NCI-H460 (cell line): ENCODE results near the gene KIAA0040. TPM values are rescaled to one million over a fixed set of nuclear protein-coding genes. Genes with fewer than 3 reads are reported as not detected.

Experiments used
- DNase-seq: peaks from one replicate; pipeline ENCODE4 v3.0.0-alpha.2; 2016; ENCODE audit warnings: low read depth; ENCODE audit errors: extremely low read depth
- polyA plus RNA-seq: library from polyadenylated mRNA; depleted of rRNA; stranded (reverse); fragments of >200 nt; gene quantifications from 2 replicates; pipeline ENCODE4 v1.2.3, GENCODE V29; 2014; cell fraction: nucleus; rRNA removed
- total RNA-seq: library from RNA; depleted of rRNA; stranded (reverse); fragments of >200 nt; shearing (Covaris generic); gene quantifications from 2 replicates; pipeline ENCODE4 v1.2.3, GENCODE V29; 2014; rRNA removed

KIAA0040 gene
- 4.2 and 5.0 TPM in 2 replicates for total RNA-seq
- 3.1 and 8.5 TPM in 2 replicates for polyA plus RNA-seq

DNA sequence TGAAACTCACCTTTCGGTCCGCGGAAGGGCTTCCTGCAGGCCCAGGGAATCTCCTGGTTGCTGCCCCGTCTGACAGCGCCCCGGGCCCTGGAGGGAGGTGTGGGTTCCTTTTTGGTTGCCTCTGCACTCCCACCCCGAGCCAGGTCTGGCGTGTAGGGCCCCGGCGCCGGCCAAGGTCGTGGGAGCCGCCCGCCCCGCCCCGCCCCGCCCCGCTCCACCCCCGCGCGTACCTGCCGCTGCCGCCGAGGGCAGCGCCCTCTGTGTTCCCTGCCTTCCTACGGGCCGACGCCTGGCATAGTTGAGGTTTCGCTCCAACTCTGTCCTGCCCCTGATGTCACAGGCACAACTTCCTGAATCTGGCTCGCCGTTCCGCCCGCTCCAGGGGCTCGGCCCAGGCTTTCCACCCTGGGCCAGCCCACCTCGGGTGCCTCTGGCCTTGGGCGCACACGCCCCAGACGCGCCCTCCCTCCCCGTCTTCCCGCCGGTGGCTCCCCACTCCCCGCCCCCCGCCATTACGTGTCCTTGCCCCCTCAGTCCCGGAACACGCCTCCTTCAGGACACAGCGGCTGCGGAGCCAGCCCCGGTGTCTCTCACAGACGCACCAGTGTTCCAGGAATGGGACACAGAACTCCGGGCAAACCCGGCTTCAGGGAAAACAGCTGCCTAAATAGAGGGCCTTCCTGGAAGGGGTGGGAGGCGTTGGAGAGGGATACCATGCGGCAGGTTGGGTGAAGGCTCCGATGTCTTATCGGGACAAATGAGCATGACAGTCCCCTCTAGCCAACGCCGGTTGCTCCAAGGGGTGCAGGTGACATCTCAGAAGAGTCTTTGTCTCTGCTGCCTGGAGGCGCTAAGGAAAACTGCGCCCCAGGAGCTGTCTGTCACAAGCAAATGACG, at the start of gene KIAA0040:
KIAA0040 (minus strand) TSS at position 147 of the 897 bp plus-strand sequence. CDS start 31,763 bp downstream, outside the sequence.
- DNase-seq, result peak; percentile 36

GRCh38 chr1:175237389-175237788, 44.8 kb upstream of the KIAA0040 start:
- no peak for DNase-seq

GRCh38 chr1:175234639-175235038, 42.1 kb upstream of the KIAA0040 start:
- no peak for DNase-seq

DNA sequence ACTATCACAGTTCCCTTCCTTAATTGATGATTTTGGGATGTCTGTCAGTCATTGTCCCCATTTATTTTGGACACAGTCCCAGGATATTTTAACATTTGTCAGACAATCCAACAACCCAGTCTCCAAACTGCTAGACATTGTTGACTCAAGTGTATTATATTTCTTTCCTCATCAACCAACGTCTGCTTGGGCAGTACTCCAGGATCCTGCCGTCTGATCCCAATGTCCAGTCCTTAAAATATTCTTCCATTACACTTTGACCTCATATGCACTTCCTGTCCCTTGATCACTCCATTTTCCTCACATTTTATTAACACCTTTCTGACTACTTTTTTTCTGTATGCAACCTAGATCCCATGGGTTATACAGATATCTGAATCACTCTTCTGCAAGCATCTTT, 39.8 kb upstream of the KIAA0040 start:
- no peak for DNase-seq

- no peak for DNase-seq
Measured at GRCh38 chr1:175225805-175226129, 33.2 kb upstream of the KIAA0040 start.

GRCh38 chr1:175222296-175222938, 29.8 kb upstream of the KIAA0040 start:
- no peak for DNase-seq

DNA sequence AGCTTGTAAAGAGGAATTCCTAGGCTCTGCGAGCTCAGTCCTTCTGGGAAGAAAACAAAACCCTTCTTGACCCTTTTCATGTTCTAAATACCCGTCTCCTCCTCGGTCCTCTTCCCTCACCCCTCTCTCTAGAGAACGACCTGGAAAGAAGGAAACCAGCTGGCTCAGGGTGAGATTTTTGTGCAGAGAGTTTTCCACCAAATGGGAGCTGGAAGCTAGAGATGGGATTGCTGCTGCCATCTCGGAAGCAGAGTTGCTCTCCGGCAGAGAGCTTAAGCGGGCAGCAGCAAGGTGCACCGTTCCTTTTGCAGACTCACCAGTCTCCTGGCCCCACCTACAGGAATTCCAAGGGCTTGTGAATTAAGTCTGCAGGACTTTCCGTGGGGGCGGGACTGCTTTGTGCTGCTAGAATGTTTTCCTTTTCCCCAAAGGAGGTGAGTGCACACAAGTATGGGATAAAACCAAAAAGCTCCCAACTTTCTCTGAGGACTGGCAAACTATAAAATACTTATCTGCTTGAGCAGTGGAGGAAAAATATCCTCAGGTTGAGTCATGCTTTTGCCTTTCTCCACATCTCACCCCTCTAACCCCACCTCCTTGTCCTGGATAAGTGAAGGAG, 29.1 kb upstream of the KIAA0040 start:
- no peak for DNase-seq

DNA sequence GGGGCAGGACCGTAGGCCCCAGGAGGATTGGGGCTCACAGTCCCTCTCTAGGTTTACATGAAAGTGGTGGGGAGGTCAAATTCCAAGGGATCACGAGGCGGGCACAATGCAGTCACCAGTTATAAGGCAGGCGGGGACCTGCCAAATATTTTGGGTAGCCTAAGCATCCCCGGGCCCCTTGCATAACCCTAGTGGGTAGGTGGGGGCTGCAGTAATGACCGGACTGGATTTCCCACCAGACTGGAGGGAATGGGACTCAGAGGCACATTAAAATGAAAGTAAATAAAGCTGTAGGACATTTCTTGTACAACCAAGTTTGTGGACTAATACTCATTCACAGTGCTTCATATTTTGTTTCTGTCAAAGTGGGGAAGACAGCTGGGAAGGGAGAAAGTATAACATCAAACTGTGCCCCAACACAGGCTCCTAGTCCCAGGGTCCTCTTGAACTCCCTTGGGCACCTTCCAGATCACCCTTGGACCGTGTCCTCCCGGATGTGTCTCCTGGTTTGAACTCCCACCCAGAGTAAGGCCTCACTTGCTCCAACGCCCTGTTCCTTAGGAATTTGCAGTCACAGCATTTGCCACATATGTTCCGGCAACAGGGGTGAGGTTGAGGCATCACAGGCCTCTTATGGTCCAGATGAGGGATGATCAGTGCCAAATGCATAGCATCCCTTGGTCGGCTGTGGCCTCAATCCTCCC, 28.4 kb upstream of the KIAA0040 start:
- no peak for DNase-seq

GRCh38 chr1:175219774-175220173, 27.2 kb upstream of the KIAA0040 start:
- no peak for DNase-seq

- DNase-seq, result no peak
Measured at GRCh38 chr1:175218786-175219434, 26.3 kb upstream of the KIAA0040 start.

DNA sequence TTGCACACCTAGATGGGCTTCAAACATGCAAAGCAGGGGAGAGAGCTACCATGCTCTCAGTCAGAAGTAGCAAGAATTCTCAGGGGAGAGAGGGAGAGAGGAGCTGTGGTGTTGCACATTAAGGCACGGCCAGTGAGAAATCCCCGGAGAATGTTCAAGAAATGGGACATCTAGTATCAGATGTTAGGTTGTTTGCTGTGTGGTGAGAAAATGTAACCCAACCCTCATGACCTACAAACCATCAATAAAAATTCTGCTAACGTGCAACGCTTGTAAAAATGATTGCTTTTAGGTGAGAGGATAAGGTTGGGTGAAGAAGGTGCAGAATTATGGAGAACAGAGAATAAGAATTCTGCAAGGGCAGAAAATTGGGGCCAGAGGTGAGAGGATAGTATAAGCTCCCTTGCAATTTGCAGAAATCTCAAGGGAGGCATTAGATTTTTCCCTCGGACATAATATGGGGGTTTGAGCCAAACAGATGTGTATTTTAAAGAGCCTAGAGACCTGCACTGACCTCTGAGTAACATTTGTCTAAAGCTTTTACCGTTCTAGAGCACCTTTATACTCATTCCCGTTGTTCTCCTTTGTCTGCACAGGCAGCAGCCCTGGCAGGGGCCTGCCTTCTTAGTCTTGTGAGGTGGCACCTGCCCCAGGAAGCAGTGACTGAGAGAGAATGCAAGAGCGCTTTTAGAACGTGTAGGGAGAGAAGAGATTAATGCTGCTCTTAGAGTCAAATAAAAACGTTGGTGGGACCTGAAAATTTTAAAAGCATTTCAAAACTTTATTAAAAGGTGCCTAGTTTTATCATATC, 25.4 kb upstream of the KIAA0040 start:
- no peak for DNase-seq

- DNase-seq, result no peak
Measured at GRCh38 chr1:175216444-175216843, 23.9 kb upstream of the KIAA0040 start.

DNA sequence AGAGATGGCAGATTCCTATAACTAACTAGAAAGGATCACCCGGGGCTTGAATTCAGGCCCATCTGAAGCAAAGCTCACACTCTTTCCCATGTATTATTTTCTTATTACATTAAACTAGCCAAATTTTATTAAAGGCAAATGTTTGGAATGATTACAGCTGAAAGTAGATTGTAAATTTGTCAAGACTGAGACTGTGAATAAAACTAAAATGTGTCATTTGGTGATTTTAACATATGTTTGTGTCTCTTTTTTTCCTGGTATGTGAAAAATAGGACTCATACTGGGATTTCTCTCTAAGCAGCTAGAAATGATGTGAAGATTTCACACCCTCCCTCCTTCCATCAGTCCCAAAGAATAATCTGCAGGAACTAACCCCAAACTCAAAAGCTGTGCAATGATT, 19.1 kb upstream of the KIAA0040 start:
- no peak for DNase-seq

DNA sequence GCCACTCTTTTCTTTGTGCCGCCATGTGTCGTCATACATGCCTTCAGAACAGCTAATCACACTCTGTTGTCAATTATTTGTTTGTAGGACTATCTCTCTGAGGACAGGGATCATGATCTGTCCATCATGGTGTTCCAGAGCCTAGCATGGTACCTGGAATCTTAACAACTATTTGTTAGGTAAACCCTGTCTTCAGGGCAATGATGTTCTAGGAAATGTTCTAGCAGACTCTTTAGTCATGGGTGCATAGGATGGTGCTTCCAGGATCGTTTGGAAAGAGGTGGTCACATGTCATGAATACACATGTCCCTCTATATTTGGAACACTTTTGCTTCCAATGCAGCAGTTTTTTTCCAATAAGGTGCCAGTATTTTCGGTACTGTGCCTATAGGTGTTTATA, 18.2 kb upstream of the KIAA0040 start:
- no peak for DNase-seq

GRCh38 chr1:175209493-175209921, 16.9 kb upstream of the KIAA0040 start:
- DNase-seq, result no peak

DNA sequence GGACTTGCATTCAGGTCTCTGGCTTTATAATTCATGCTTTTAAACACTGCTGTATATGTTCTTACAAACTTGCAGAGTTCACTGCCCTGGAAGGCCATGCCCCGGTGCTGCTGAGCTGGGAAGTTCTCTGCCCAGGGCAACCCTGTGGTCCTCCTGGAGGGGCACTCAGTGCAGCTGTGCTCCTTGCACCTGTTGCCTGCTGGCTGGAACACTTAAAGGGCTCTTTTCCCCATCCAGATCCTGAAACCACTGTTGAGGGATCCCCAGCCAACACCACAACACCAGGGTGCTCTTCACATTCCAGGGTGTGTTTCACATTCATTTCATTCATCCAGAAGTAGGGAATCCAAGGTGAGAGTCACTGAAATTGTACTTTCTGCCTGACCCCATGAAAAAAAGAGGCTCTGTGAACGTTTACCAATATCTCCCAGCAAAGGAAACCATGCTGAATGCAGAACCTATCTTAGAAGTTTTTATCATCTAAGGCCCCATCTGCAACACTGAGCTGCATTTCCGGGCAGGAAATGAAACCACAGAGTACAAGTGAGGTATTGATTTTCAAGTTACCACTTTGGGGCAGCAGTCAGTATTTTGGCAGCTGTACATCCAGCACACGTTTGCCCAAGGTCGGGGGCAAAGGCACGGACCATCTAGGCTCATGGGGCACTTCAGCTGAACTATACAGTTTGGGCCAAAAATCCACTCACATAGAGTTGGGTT, 16.4 kb upstream of the KIAA0040 start:
- DNase-seq, result no peak

- no peak for DNase-seq
Measured at GRCh38 chr1:175207971-175208370, 15.4 kb upstream of the KIAA0040 start.

DNA sequence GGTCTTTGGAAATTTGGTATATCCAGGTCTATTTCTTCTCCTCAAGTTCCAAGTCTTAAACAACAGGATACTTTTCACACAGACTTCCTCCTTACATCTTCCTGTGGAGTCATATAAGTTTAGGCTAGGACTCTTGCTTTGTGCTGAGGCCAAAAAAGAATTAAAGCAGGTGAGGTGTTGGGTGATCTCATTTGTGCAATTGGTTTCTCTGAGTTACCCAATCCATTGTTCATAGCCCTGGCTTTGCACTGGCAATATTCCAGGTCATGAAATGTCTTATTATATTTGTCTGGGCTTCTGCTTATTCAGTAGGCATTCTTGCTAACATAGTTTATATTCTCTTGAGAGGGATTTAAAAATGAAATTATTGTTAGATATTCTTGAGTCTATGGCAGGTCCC, 14.1 kb upstream of the KIAA0040 start:
- no peak for DNase-seq

GRCh38 chr1:175204330-175204729, 11.8 kb upstream of the KIAA0040 start:
- no peak for DNase-seq
